Natural killer cell (primary cell): ENCODE results near the gene OR8S1. TPM values are rescaled to one million over a fixed set of nuclear protein-coding genes. Genes with fewer than 3 reads are reported as not detected.
"Not testable (repeated sequence)": the region's sequence is repeated elsewhere in the genome, so short reads cannot be mapped to it uniquely, and the experiment has no call there.

Experiments
- ATAC-seq, 3 donors: fragments of 150-1000 bp in 2 of 3; fragments of 200-7000 bp in 1 of 3; cut with Tn5 transposase; 1 replicate in 1 of 3; 2 replicates in 2 of 3; pipeline ENCODE4 v1.10.0; 2021; ENCODE audit warnings: mild to moderate bottlenecking in 2 of 3, moderate library complexity in 2 of 3
- DNase-seq, 2 donors: peaks; one replicate each; pipeline versions ENCODE4 v3.0.0 to v3.0.0-alpha.2; 2013 to 2021; ENCODE audit warnings: mixed read lengths in 1 of 2
- H3K27ac ChIP-seq: one replicate; pipeline ENCODE4 v1.5.1; 2013; ENCODE audit warnings: mild to moderate bottlenecking, low read length
- H3K27me3 ChIP-seq: one replicate; pipeline ENCODE4 v1.6.1; 2013; ENCODE audit warnings: low read length; ENCODE audit not compliant: control insufficient read depth, insufficient read depth
- H3K36me3 ChIP-seq: one replicate; pipeline ENCODE4 v1.6.1; 2013; ENCODE audit warnings: low read length; ENCODE audit not compliant: control insufficient read depth, insufficient read depth
- H3K4me1 ChIP-seq: one replicate; pipeline ENCODE4 v1.6.1; 2013; ENCODE audit warnings: low read length; ENCODE audit not compliant: control insufficient read depth, insufficient read depth
- H3K4me3 ChIP-seq: one replicate; pipeline ENCODE4 v1.5.1; 2013; ENCODE audit warnings: low read length
- H3K9me3 ChIP-seq: one replicate; pipeline ENCODE4 v1.6.1; 2013; ENCODE audit warnings: low read length; ENCODE audit not compliant: control insufficient read depth, insufficient read depth
- H3K27ac Mint-ChIP-seq, 2 donors: one replicate each; pipeline ENCODE4 v1.8.0; 2022; ENCODE audit warnings: mild to moderate bottlenecking in 2 of 2, mixed read lengths in 2 of 2, moderate library complexity in 1 of 2
- H3K27me3 Mint-ChIP-seq, 2 donors: one replicate each; pipeline ENCODE4 v1.8.0; 2022; ENCODE audit warnings: low read depth in 2 of 2, mixed read lengths in 2 of 2
- H3K36me3 Mint-ChIP-seq: one replicate; pipeline ENCODE4 v1.8.0; 2022; ENCODE audit warnings: mixed read lengths
- H3K4me1 Mint-ChIP-seq, 2 donors: one replicate each; pipeline ENCODE4 v1.8.0; 2022; ENCODE audit warnings: mixed read lengths in 2 of 2
- H3K4me3 Mint-ChIP-seq: one replicate; pipeline ENCODE4 v1.8.0; 2022; ENCODE audit warnings: mild to moderate bottlenecking, moderate library complexity, mixed read lengths
- H3K9me3 Mint-ChIP-seq, 2 donors: one replicate each; pipeline ENCODE4 v1.8.0; 2022; ENCODE audit warnings: mixed read lengths in 2 of 2
- WGBS: methylation state at CpG from one replicate; pipeline ENCODE4 v1.1.7; 2013; ENCODE audit warnings: missing lambda C conversion rate; ENCODE audit not compliant: insufficient coverage; 5-methylcytosine and 5-hydroxymethylcytosine counted together
- intact Hi-C: fragments of 100-400 bp; cut with micrococcal nuclease; formaldehyde crosslinking; loops from one replicate; pipeline ENCODE4 v1.14.2; 2022
- total RNA-seq, 4 donors: library from RNA; stranded (reverse); fragments of 120-200 nt in 1 of 4; gene quantifications; one replicate each; pipeline versions ENCODE4 v1.2.3 to v1.2.4, GENCODE V29; 2013 to 2022
- TF ChIP-seq, protein P1 (sequence below): fragments of 200-600 bp; IDR thresholded peaks from one replicate; pipeline ENCODE4 v1.8.0; 2022; ENCODE audit warnings: antibody characterized with exemption

OR8S1 gene
- total RNA-seq, 3 donors from 2014 or later (not counting 1 experiment from before 2014, with no cell fraction given) = not detected

DNA sequence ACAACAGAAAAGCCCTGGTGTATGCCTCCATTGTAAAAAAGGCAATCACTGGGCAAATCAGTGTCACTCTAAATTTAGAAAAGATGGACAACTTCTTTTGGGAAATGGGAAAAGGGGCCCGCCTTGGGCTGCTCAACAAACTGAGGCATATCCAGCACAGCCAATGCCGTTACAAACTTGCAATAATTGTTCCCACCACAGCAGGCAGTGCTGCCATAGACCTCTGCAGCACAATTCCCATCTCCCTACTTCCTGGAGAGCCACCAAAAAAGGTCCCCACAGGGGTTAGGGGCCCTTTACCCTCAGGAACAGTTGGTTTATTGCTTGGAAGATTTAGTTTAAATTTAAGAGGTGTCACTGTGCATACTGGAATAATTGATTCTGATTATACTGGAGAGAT lies 16.4 kb upstream of the OR8S1 start:
- TF ChIP-seq, protein P1, sequence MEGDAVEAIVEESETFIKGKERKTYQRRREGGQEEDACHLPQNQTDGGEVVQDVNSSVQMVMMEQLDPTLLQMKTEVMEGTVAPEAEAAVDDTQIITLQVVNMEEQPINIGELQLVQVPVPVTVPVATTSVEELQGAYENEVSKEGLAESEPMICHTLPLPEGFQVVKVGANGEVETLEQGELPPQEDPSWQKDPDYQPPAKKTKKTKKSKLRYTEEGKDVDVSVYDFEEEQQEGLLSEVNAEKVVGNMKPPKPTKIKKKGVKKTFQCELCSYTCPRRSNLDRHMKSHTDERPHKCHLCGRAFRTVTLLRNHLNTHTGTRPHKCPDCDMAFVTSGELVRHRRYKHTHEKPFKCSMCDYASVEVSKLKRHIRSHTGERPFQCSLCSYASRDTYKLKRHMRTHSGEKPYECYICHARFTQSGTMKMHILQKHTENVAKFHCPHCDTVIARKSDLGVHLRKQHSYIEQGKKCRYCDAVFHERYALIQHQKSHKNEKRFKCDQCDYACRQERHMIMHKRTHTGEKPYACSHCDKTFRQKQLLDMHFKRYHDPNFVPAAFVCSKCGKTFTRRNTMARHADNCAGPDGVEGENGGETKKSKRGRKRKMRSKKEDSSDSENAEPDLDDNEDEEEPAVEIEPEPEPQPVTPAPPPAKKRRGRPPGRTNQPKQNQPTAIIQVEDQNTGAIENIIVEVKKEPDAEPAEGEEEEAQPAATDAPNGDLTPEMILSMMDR = no peak
- intact Hi-C loops = no loop called here
- H3K36me3 Mint-ChIP-seq = no peaks in the 10 kb centered on the region

DNA sequence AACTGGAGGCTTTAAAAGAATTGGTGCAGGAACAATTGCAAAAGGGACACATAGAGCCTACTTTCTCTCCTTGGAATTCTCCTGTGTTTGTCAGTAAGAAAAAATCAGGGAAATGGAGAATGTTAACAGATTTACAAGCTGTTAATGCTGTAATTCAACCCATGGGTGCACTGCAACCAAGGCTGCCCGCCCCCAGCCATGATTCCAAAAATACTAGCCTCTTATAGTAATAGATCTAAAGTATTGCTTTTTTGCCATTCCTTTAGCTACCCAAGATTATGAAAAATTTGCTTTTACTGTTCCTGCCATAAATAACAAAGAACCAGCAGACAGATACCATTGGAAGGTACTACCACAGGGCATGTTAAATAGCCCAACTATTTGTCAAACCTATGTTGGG lies 15.3 kb upstream of the OR8S1 start:
- no CpG with 5 or more reads among the region's 1 CpG for WGBS
- intact Hi-C loops = no loop called here
- no peaks in the 10 kb centered on the region for H3K36me3 ChIP-seq
- ATAC-seq (no peak), DNase-seq (no peak)
- H3K27me3 Mint-ChIP-seq = peaks cover 32 to 70% of the 10 kb centered on the region in 2 donors
- peaks cover 2% of the 10 kb centered on the region for H3K27me3 ChIP-seq
- TF ChIP-seq, protein P1 = no peak
- H3K9me3 Mint-ChIP-seq = peaks cover 0 to 2% of the 10 kb centered on the region in 2 donors
- H3K4me3 Mint-ChIP-seq = no peak overlapping the region
- no peaks in the 10 kb centered on the region for H3K4me1 Mint-ChIP-seq
- no peaks in the 10 kb centered on the region for H3K4me1 ChIP-seq
- no peaks in the 10 kb centered on the region for H3K36me3 Mint-ChIP-seq
- no peak overlapping the region for H3K4me3 ChIP-seq
- no peak overlapping the region for H3K27ac Mint-ChIP-seq
- no peak overlapping the region for H3K27ac ChIP-seq
- H3K9me3 ChIP-seq = no peaks in the 10 kb centered on the region

More for the DNA sequence above, 16.4 kb upstream of the OR8S1 start:
- ATAC-seq = no peak
- Mint-ChIP-seq H3K4me1 (no peaks in the 10 kb centered on the region), H3K27me3 (peaks cover 32 to 70% of the 10 kb centered on the region in 2 donors), H3K9me3 (peaks cover 0 to 2% of the 10 kb centered on the region in 2 donors), H3K27ac (no peak overlapping the region), H3K4me3 (no peak overlapping the region)
- H3K36me3 ChIP-seq = no peaks in the 10 kb centered on the region
- H3K27me3 ChIP-seq = peaks cover 3% of the 10 kb centered on the region
- no peak overlapping the region for H3K27ac ChIP-seq
- no peaks in the 10 kb centered on the region for H3K4me1 ChIP-seq
- H3K9me3 ChIP-seq = no peaks in the 10 kb centered on the region
- H3K4me3 ChIP-seq = no peak overlapping the region
- WGBS = 49% methylated on average over 2 of the region's 2 CpGs
- no peak for DNase-seq

DNA sequence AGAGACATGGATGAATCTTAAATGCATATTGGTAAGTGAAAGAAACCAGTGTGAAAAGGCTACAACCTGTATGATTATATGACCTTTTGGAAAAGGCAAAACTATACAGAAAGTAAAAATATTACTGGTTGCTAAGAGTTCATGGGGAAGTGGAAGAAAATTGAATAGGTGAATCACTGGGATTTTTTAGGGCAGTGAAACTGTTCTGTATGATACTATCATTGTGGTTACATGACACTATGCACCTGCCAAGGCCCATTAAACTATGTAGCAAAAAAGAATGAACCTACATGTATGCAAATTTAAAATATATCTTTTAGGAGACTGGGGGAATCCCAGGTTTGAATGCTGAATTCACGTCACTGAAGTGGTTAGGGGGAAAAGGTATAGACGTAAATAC lies 12.6 kb upstream of the OR8S1 start:
- 67% methylated on average over 2 of the region's 2 CpGs for WGBS
- peaks cover 2% of the 10 kb centered on the region for H3K27me3 ChIP-seq
- Mint-ChIP-seq H3K27me3 (peaks cover 15 to 48% of the 10 kb centered on the region in 2 donors), H3K9me3 (peaks cover 0 to 2% of the 10 kb centered on the region in 2 donors), H3K4me1 (no peaks in the 10 kb centered on the region), H3K4me3 (no peak overlapping the region), H3K27ac (no peak overlapping the region), H3K36me3 (no peaks in the 10 kb centered on the region)
- no peak overlapping the region for H3K4me3 ChIP-seq
- H3K4me1 ChIP-seq = no peaks in the 10 kb centered on the region
- no peak for DNase-seq
- intact Hi-C loops = no loop called here
- no peak for ATAC-seq
- H3K9me3 ChIP-seq = no peaks in the 10 kb centered on the region
- no peaks in the 10 kb centered on the region for H3K36me3 ChIP-seq
- TF ChIP-seq, protein P1 = no peak
- no peak overlapping the region for H3K27ac ChIP-seq

DNA sequence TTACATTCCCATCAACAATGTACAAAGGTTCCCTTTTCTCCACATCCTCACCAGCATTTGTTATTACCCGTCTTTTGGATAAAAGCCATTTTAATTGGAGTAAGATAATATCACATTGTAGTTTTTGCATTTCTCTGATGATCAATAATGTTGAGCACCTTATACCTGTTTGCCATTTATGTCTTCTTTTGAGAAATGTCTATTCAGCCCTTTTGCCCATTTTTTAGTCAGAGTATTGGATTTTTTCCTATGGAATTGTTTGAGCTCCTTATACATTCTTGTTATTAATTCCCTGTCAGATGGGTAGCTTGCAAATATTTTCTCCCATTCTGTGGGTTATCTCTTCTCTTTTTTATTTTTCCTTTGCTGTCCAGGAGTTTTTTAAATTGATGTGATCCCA lies 10.7 kb upstream of the OR8S1 start:
- Histone ChIP-seq H3K4me3 (no peak overlapping the region), H3K27me3 (peaks cover 2% of the 10 kb centered on the region), H3K9me3 (no peaks in the 10 kb centered on the region), H3K4me1 (no peaks in the 10 kb centered on the region), H3K36me3 (no peaks in the 10 kb centered on the region), H3K27ac (no peak overlapping the region)
- Mint-ChIP-seq H3K4me1 (no peaks in the 10 kb centered on the region), H3K36me3 (no peaks in the 10 kb centered on the region), H3K27me3 (peaks cover 13 to 35% of the 10 kb centered on the region in 2 donors), H3K27ac (no peak overlapping the region), H3K9me3 (peaks cover 0 to 2% of the 10 kb centered on the region in 2 donors), H3K4me3 (no peak overlapping the region)
- TF ChIP-seq, protein P1 = no peak
- DNase-seq = no peak
- WGBS = no CpG with 5 or more reads among the region's 1 CpG
- intact Hi-C loops = no loop called here
- ATAC-seq = no peak

DNA sequence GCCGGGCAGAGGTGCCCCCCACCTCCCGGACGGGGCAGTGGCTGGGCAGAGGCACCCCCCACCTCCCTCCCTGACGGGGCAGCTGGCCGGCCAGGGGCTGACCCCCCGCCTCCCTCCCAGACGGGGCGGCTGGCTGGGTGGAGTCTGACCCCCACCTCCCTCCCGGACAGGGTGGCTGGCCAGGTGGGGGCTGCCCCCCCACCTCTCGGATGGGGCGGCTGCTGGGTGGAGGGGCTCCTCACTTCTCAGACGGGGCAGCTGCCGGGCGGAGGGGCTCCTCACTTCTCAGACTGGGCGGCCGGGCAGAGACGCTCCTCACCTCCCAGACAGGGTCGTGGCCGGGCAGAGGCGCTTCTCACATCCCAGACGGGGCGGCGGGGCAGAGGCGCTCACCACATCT lies 5.1 kb upstream of the OR8S1 start:
- H3K4me1 Mint-ChIP-seq, ATAC-seq, H3K4me3 ChIP-seq, H3K4me1 ChIP-seq, H3K9me3 Mint-ChIP-seq, H3K36me3 Mint-ChIP-seq, H3K9me3 ChIP-seq, DNase-seq, H3K27ac Mint-ChIP-seq, H3K36me3 ChIP-seq, intact Hi-C loops, H3K4me3 Mint-ChIP-seq, H3K27me3 ChIP-seq, H3K27ac ChIP-seq, H3K27me3 Mint-ChIP-seq: not testable (repeated sequence)
- WGBS = 90% methylated on average over 22 of the region's 24 CpGs
